ENCODE data around the gene TRIM10.

- TF ChIP-seq, protein P1, sequence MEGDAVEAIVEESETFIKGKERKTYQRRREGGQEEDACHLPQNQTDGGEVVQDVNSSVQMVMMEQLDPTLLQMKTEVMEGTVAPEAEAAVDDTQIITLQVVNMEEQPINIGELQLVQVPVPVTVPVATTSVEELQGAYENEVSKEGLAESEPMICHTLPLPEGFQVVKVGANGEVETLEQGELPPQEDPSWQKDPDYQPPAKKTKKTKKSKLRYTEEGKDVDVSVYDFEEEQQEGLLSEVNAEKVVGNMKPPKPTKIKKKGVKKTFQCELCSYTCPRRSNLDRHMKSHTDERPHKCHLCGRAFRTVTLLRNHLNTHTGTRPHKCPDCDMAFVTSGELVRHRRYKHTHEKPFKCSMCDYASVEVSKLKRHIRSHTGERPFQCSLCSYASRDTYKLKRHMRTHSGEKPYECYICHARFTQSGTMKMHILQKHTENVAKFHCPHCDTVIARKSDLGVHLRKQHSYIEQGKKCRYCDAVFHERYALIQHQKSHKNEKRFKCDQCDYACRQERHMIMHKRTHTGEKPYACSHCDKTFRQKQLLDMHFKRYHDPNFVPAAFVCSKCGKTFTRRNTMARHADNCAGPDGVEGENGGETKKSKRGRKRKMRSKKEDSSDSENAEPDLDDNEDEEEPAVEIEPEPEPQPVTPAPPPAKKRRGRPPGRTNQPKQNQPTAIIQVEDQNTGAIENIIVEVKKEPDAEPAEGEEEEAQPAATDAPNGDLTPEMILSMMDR (IDR thresholded peaks at IDR 0.05) = no peak
- no peak for TF ChIP-seq EZH2 (IDR thresholded peaks at IDR 0.05; ENCODE audit: borderline replicate concordance, insufficient read depth, low read depth, low read length, poor library complexity, severe bottlenecking)
Measured at GRCh38 chr6:30111266-30111856, 49.6 kb downstream of the TRIM10 start.

Data from B cell (primary cell).